Kidney (tissue), 14 donors: ENCODE results near the gene KCNA10. TPM values are rescaled to one million over a fixed set of nuclear protein-coding genes. Genes with fewer than 3 reads are reported as not detected.

ENCODE experiments used
- DNase-seq, 5 donors: peaks; one replicate each; pipeline ENCODE4 v3.0.0-alpha.2; 2013 to 2020
- FAIRE-seq: peaks from 2 replicates; lab custom pipeline; 2012; peaks lifted over from hg19 to GRCh38; lab: Jason Lieb, UNC
- H3K27ac ChIP-seq, 2 donors: one replicate each; pipeline ENCODE4 v1.7.0; 2013; ENCODE audit warnings: low read depth in 2 of 2, low read length in 2 of 2, inconsistent platforms in 1 of 2
- H3K27me3 ChIP-seq: one replicate; pipeline ENCODE4 v1.7.1; 2013; ENCODE audit warnings: low read length, inconsistent platforms; ENCODE audit not compliant: control insufficient read depth, insufficient read depth
- H3K36me3 ChIP-seq, 3 donors: one replicate each; pipeline versions ENCODE4 v1.7.0 to v1.7.1; 2013; ENCODE audit warnings: low read length in 3 of 3, control low read depth in 1 of 3, inconsistent platforms in 1 of 3; ENCODE audit not compliant: insufficient read depth in 3 of 3, control insufficient read depth in 2 of 3
- H3K4me1 ChIP-seq, 3 donors: one replicate each; pipeline versions ENCODE4 v1.7.0 to v1.7.1; 2013; ENCODE audit warnings: low read length in 3 of 3, inconsistent platforms in 1 of 3, low read depth in 1 of 3; ENCODE audit not compliant: control insufficient read depth in 2 of 3, insufficient read depth in 2 of 3
- H3K4me3 ChIP-seq, 3 donors: one replicate each; pipeline versions ENCODE4 v1.7.0 to v1.8.1; 2013; ENCODE audit warnings: low read length in 3 of 3, control low read depth in 1 of 3, inconsistent platforms in 1 of 3
- H3K9ac ChIP-seq, 3 donors: one replicate each; pipeline versions ENCODE4 v1.7.0 to v1.7.1; 2013; ENCODE audit warnings: low read length in 3 of 3, control low read depth in 1 of 3, inconsistent platforms in 1 of 3
- H3K9me3 ChIP-seq, 3 donors: one replicate each; pipeline versions ENCODE4 v1.7.0 to v1.7.1; 2013; ENCODE audit warnings: low read length in 3 of 3, control low read depth in 1 of 3, inconsistent platforms in 1 of 3; ENCODE audit not compliant: control insufficient read depth in 2 of 3, insufficient read depth in 1 of 3
- intact Hi-C: fragments of 100-400 bp; cut with DNase I; formaldehyde crosslinking; loops from one replicate; pipeline ENCODE4 v1.11.1; 2022
- polyA plus RNA-seq: library from polyadenylated mRNA; stranded (reverse); fragments of 350-450 nt; fragmentation: Illumina TruSeq; extraction: RNeasy Lipid Tissue Mini Kit (QIAGEN cat#74804); gene quantifications from one replicate; pipeline ENCODE4 v1.2.3, GENCODE V29; 2014; ENCODE audit warnings: low read depth, low replicate concordance; ENCODE audit not compliant: insufficient read depth
- total RNA-seq: library from RNA; stranded (reverse); fragmentation: NEBNext Ultra II Directional; extraction: Animal tissue kit (Norgen Biotek cat#: 25700); gene quantifications from one replicate; pipeline ENCODE4 v1.2.1, GENCODE V29; 2021
- TF ChIP-seq, protein P1 (sequence below): IDR thresholded peaks from 3 replicates; pipeline ENCODE4 v1.5.1; 2012; ENCODE audit warnings: mild to moderate bottlenecking, moderate library complexity, borderline replicate concordance; ENCODE audit not compliant: insufficient read depth; ENCODE audit errors: extremely low read depth
- donor health status: control.
- donor health status: control.
- donor health status: control.
- donor health status: control.
- donor health status: control.
- donor health status: DM: yes; HTN: yes; CAD: no.
- donor health status: Normal renal cell carcinoma (clear cell type).

Gene KCNA10
- total and polyA plus RNA-seq, 2 donors from 2014 or later, result not detected

DNA sequence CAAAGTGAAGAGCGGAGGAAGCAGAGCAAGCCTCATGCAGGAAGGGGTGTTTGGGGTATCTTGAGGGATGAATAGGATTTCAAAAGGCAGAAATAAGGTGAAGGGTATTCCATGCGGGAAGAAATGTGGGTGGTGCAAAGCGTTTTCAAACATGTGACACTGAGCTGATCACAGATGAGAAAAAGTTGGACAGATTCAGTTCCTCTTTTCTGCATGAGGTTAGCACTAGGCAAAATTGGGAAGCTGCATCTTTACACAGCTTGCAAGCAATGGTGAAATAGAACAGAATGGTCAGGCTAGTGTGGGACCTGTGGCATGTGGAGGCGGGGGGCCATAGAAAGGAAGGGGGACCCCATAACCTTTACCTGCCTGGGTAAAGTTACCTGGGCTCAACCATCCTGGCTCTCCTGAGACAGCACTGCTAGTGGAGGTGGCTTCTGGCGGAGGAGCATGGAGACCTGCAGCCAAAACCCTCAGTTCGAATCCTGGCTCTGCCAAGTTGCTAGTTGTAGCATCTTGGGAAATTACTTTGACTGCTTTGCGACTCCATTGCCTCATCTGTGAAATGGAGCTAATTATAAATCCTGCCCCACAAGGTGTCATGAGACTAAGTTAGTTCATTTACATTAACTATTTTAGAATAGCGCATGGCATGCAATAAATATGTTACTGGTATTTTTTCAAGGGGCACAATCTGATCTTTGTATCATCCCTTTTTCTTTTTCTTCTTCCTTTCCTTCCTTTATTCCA lies 16.4 kb downstream of the KCNA10 start:
- TF ChIP-seq, protein P1, sequence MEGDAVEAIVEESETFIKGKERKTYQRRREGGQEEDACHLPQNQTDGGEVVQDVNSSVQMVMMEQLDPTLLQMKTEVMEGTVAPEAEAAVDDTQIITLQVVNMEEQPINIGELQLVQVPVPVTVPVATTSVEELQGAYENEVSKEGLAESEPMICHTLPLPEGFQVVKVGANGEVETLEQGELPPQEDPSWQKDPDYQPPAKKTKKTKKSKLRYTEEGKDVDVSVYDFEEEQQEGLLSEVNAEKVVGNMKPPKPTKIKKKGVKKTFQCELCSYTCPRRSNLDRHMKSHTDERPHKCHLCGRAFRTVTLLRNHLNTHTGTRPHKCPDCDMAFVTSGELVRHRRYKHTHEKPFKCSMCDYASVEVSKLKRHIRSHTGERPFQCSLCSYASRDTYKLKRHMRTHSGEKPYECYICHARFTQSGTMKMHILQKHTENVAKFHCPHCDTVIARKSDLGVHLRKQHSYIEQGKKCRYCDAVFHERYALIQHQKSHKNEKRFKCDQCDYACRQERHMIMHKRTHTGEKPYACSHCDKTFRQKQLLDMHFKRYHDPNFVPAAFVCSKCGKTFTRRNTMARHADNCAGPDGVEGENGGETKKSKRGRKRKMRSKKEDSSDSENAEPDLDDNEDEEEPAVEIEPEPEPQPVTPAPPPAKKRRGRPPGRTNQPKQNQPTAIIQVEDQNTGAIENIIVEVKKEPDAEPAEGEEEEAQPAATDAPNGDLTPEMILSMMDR, result no peak
- Histone ChIP-seq H3K9me3 (no peaks in the 10 kb centered on the region), H3K36me3 (no peaks in the 10 kb centered on the region), H3K9ac (no peak overlapping the region), H3K27ac (no peak overlapping the region), H3K4me3 (no peak overlapping the region), H3K27me3 (no peaks in the 10 kb centered on the region), H3K4me1 (no peaks in the 10 kb centered on the region)
- FAIRE-seq (no peak), DNase-seq (peak in 1 of 5 donors; percentile 26)
- intact Hi-C loops, result no loop called here

DNA sequence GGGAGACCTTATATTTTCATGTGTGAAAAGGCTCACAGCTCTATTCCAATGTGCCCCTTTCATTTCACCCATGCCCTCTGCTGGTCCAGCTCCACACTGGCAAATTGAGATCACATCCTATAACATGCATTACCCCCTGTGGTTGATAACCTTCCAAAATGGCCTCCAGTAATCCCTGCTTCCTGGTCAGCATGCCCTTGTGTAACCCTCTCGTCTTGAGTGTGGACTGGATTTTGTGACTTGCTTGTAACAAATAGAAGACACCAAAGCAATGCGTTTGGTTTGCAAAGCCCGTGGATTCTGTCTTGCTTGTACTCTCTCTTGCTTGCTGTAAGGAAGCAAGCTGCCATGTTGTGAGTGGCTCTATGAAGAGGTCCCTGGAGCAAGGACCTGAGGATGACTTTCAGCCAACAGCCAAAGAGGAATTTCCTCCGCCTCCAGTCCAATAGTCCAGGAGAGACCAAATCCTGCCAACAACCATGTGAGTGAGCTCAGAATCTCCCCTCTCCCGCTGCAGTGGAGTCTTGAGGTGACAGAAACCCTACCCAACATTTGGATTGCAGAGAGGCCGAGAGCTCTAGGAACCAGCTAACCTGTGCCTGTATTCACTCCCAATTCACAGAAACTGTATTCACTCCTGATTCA lies 17.4 kb downstream of the KCNA10 start:
- Histone ChIP-seq H3K36me3 (no peaks in the 10 kb centered on the region), H3K4me1 (no peaks in the 10 kb centered on the region), H3K27me3 (no peaks in the 10 kb centered on the region), H3K9me3 (no peaks in the 10 kb centered on the region), H3K9ac (no peak overlapping the region), H3K27ac (no peak overlapping the region), H3K4me3 (no peak overlapping the region)
- DNase-seq (no peak), FAIRE-seq (no peak)
- intact Hi-C loops, result no loop called here
- TF ChIP-seq, protein P1, result no peak

DNA sequence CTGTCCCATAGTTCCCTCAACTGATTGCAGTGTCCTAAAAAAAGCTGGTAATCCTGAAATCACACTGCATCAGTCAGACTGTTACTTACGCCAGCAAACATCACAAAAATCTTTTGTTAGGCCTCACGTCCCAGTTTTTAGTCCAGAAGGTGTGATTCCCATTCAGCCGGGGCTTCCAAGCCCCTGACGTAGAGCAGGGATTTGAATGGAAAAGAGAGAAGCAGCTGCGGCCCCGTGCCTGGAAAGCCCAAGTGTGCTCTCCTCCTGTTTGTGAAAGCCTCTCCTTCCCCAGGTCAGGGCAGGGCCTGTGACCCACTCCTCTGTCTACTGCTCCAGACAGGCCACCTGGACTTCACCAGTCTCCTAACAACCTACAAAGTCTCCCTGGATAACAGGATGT lies 20.7 kb downstream of the KCNA10 start:
- Histone ChIP-seq H3K9ac (no peak overlapping the region), H3K9me3 (no peaks in the 10 kb centered on the region), H3K27me3 (no peaks in the 10 kb centered on the region), H3K4me1 (no peaks in the 10 kb centered on the region), H3K4me3 (no peak overlapping the region), H3K27ac (no peak overlapping the region), H3K36me3 (no peaks in the 10 kb centered on the region)
- intact Hi-C loops, result no loop called here
- peak in 1 of 5 donors; percentile 31 for DNase-seq
- FAIRE-seq, result no peak
- TF ChIP-seq, protein P1, result no peak
